Epithelial cell of proximal tubule (primary cell): ENCODE results near the gene STARD10. TPM values are rescaled to one million over a fixed set of nuclear protein-coding genes. Genes with fewer than 3 reads are reported as not detected.

ENCODE experiments used
- DNase-seq: peaks from one replicate; pipeline ENCODE4 v3.0.0-alpha.2; 2011; ENCODE audit warnings: low read depth
- H3K4me3 ChIP-seq: 2 replicates; pipeline ENCODE4 v1.5.1; 2011; ENCODE audit warnings: low read depth, mild to moderate bottlenecking, low read length
- total RNA-seq: library from RNA; depleted of rRNA; stranded (reverse); fragments of >200 nt; gene quantifications from 2 replicates; pipeline ENCODE4 v1.2.3, GENCODE V29; 2015
- TF ChIP-seq, protein P1 (sequence below): conservative IDR thresholded peaks from 2 replicates; pipeline ENCODE4 v1.5.1; 2012; ENCODE audit warnings: low read depth, mild to moderate bottlenecking, low read length

The STARD10 gene
- total RNA-seq, 1 donor from 2014 or later = 54.8 TPM

DNA sequence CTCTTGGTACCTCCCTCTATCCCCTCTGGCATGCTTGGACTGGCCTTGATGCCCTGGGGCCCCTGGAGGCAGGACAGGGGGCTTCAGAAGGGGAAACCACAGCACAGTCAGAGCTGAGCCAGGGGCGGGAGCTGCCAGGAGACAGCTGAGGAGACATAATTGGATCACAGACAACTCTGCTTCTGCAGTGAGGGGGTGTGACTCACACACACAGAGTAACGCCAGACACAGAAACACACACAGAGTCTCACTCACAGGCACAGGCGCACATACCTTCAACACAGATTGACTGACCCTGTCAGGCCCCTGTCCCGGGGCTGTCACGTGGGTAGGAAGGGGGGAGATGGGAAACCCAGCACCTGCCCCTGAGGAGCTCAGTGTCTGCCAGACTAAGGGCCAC is 20.6 kb downstream of the STARD10 start:
- no peak for DNase-seq
- TF ChIP-seq, protein P1, sequence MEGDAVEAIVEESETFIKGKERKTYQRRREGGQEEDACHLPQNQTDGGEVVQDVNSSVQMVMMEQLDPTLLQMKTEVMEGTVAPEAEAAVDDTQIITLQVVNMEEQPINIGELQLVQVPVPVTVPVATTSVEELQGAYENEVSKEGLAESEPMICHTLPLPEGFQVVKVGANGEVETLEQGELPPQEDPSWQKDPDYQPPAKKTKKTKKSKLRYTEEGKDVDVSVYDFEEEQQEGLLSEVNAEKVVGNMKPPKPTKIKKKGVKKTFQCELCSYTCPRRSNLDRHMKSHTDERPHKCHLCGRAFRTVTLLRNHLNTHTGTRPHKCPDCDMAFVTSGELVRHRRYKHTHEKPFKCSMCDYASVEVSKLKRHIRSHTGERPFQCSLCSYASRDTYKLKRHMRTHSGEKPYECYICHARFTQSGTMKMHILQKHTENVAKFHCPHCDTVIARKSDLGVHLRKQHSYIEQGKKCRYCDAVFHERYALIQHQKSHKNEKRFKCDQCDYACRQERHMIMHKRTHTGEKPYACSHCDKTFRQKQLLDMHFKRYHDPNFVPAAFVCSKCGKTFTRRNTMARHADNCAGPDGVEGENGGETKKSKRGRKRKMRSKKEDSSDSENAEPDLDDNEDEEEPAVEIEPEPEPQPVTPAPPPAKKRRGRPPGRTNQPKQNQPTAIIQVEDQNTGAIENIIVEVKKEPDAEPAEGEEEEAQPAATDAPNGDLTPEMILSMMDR = no peak
- no peak overlapping the region for H3K4me3 ChIP-seq

DNA sequence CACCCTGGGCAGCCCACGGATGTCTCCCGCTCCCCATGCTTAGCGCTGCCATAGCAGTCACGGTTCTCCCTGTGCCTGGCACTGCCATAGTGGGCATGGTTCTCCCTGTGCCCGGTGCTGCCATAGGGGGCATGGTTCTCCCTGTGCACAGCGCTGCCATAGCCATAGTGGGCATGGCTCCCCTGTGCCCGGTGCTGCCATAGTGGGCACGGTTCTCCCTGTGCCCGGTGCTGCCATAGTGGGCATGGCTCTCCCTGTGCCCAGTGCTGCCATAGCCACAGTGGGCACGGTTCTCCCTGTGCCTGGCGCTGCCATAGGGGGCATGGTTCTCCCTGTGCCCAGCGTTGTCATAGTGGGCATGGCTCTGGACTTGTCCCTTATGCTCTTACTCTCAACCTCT is 21.8 kb downstream of the STARD10 start:
- no peak overlapping the region for H3K4me3 ChIP-seq
- TF ChIP-seq, protein P1 = no peak
- DNase-seq = no peak

DNA sequence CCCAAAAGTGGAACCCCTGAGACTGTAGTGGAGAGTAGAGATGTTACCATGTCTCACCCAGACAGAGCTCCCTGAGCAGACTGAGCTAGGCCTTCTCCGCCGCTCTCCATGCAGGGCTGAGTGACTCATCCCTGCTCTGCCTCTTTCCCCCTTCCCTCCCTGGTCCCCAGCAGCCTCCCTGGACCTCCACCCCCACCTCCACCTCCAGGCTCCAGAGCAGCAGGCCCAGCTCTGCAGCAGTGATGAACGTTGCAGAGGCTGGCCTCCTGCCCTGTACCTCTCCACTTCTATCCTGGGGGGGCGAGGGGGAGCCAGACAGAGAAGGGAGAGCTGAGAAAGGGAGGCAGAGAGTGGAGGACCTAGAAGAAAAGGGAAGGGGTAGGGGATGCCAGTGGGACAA is 22.3 kb downstream of the STARD10 start:
- no peak overlapping the region for H3K4me3 ChIP-seq
- DNase-seq = no peak
- TF ChIP-seq, protein P1 = no peak

DNA sequence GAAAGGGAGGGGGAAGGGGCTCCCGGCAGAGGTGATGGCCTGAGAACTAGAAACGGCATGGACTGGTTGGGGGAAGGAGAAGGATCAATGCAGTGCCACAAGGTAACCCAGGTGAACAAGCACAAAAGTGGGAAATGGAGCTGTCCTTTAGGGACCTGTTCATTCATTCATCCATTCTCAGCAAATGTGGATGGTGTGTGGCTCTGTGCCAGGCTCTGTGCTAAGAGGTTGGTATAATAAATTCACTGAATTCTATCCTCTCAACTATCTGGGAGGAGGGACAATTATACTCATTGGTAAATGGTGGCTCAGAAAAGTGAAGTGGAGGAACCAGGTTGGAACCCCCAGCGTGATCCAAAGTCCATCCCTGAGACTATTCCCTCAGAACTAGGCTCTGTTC is 23.0 kb downstream of the STARD10 start:
- no peak for DNase-seq
- no peak overlapping the region for H3K4me3 ChIP-seq

DNA sequence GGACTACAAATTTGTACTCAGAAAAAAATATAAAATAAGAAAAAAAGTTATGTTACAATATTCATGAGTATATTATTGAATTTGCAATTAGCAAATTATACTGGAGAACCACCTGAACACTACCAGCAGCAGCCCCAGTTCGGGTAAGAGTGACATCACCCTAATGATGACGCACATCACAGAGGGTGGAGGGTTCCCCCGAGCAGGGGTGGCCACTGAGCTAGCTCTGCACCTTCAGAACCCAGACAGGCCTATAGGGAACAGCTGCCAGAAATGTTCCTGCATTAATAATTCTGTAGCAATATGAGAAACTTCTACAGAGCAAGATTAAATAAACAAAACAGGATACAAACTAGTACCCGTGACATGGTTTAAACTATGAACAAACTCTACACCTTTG is 24.2 kb downstream of the STARD10 start:
- no peak overlapping the region for H3K4me3 ChIP-seq
- DNase-seq = no peak
- TF ChIP-seq, protein P1 = no peak

More for the DNA sequence above, 23.0 kb downstream of the STARD10 start:
- TF ChIP-seq, protein P1 = no peak

DNA sequence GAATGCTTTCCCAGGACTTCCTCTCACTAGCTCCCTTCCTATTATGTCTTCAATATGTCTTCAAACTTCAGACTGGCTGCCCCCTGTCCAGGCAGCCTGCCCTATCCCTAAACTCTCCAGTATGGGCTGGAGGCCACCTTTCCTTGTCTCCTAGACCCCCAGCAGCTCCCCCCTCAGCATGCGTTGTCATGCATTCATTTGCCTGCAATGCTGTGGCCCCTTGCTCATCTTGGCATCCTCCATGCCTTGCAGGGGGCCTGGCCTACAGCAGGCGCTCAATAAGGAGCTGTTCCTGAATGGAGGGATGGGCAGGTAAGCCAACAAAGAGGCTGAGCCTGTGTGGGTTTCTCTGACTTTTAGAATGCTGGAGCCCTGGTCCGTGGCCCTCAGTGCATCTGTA is 25.3 kb downstream of the STARD10 start:
- TF ChIP-seq, protein P1 = no peak
- H3K4me3 ChIP-seq = no peak overlapping the region
- DNase-seq = no peak

DNA sequence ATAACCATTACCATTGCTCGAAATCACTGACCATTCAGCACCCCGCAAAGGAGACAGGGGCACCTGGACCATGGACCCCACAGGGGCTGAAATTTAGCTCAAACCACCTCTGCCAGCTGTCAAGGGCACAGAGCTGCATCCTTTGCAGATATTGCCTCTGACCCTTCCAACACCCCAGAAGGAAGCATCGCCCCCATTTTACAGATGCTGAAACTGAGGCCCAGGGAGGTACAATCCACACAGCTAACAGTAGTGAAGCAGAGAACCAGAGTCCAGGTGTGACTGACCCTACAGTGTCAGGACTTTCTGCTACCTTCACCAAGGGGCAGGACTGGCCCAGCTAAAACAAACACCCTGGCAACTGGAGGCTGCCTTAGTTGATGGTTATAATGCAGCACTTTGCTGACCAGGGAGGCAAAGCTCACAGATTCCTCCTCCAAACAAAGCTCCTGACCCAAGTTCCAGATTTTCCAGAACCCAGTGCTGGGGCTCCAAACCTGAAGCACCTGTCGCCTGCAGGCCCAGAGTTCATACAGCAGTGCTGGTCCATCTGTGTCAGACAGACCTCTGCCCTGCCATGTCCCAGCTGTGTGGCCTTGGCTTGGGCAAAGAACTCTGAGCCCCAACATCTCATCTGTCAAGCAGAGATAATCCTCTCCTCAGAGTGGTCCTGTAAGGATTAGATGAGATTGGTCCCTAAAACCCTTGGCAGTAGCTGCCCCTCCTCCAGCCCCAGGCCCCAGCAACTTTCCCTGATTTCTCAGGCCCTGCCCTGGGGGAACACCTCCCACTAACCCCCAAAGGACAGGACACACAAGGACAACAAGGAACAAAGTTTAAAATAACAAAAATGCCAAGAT is 26.4 kb downstream of the STARD10 start:
- DNase-seq = no peak
- H3K4me3 ChIP-seq = no peak overlapping the region
- TF ChIP-seq, protein P1 = no peak
